ENCODE data around the gene C1QTNF9B.

GRCh38 chr13:23921451-23921888 lies 24.2 kb upstream of the C1QTNF9B start:
- TF ChIP-seq CTCF (IDR thresholded peaks at IDR 0.05; ENCODE audit: insufficient read depth, low read depth, low read length): peak; percentile 76
- no peak for TF ChIP-seq EZH2 (IDR thresholded peaks at IDR 0.05; ENCODE audit: insufficient read depth, low read length)

Measured in astrocyte (in vitro differentiated cells and primary cell).